ENCODE results near the gene PPDPF. TPM values are rescaled to one million over a fixed set of nuclear protein-coding genes. Genes with fewer than 3 reads are reported as not detected.

Gene PPDPF
- total and polyA plus RNA-seq, 2 of the 8 experiments (the other 6 are each of a cell fraction or from before 2014, with no cell fraction given): 30.5 to 138 TPM

GRCh38 chr20:63508072-63508768 lies 12.3 kb upstream of the PPDPF start:
- Histone ChIP-seq H3K27ac (ENCODE audit: low read depth, low read length) (no peak overlapping the region), H3K56ac (replicated peaks; ENCODE audit: insufficient read length, low read depth, low read length) (no peak overlapping the region), H2AFZ (ENCODE audit: low read length) (no peak overlapping the region), H3K79me2 (ENCODE audit: control insufficient read depth in 1 of 2, insufficient read depth in 2 of 2, low read length in 2 of 2) (no peaks in the 10 kb centered on the region), H3K4me2 (ENCODE audit: insufficient read depth in 1 of 2, low read depth in 2 of 2, low read length in 2 of 2) (no peak overlapping the region), H2BK5ac (ENCODE audit: low read depth, low read length) (no peak overlapping the region; the same call in 1 of the 2 replicates), H3K4ac (replicated peaks; ENCODE audit: insufficient read length, low read depth, low read length) (no peak overlapping the region), H4K5ac (ENCODE audit: insufficient read length, low read depth, low read length) (no peak overlapping the region), H4K8ac (ENCODE audit: extremely low read depth, insufficient read depth, low read length) (no peak overlapping the region), H3K9me3 (ENCODE audit: insufficient read depth in 2 of 2, low read depth in 1 of 2, low read length in 1 of 2) (peaks cover 0 to 6% of the 10 kb centered on the region in 2 experiments; a peak in 2 of 4 replicates), H3K18ac (ENCODE audit: extremely low read depth, low read length) (no peak overlapping the region), H3K36me3 (ENCODE audit: control insufficient read depth in 2 of 4, insufficient read depth in 4 of 4, low read length in 3 of 4) (no peaks in the 10 kb centered on the region), H2BK15ac (ENCODE audit: low read length) (no peak overlapping the region), H3K79me1 (ENCODE audit: low read depth, low read length) (no peaks in the 10 kb centered on the region), H3K14ac (ENCODE audit: insufficient read length) (no peak overlapping the region), H3K4me3 (ENCODE audit: extremely low read depth in 1 of 4, insufficient read depth in 2 of 4, low read depth in 3 of 4, low read length in 4 of 4) (no peak overlapping the region), H3K4me1 (replicated peaks in 1 of 4; ENCODE audit: control insufficient read depth in 3 of 4, insufficient read depth in 4 of 4, low read length in 3 of 4) (no peaks in the 10 kb centered on the region), H4K91ac (replicated peaks; ENCODE audit: insufficient read length, low read length) (no peak overlapping the region), H2BK20ac (ENCODE audit: low read length) (no peak overlapping the region), H4K20me1 (replicated peaks in 1 of 2; ENCODE audit: control insufficient read depth in 1 of 2, insufficient read depth in 2 of 2, low read length in 2 of 2) (no peaks in the 10 kb centered on the region), H3K23ac (ENCODE audit: insufficient read length) (no peak overlapping the region), H3K27me3 (replicated peaks in 1 of 4; ENCODE audit: control insufficient read depth in 3 of 4, extremely low read depth in 1 of 4, insufficient read depth in 3 of 4, low read length in 3 of 4) (no peaks in the 10 kb centered on the region; a peak in 1 of 7 replicates), H2AK5ac (ENCODE audit: low read depth, low read length) (no peak overlapping the region), H2BK120ac (replicated peaks; ENCODE audit: low read depth, low read length) (no peak overlapping the region), H3K9ac (replicated peaks in 1 of 4; ENCODE audit: extremely low read depth in 1 of 4, low read depth in 3 of 4, low read length in 3 of 4) (no peak overlapping the region), H2BK12ac (ENCODE audit: low read depth, low read length) (no peak overlapping the region), H3K23me2 (ENCODE audit: low read depth, low read length) (no peaks in the 10 kb centered on the region)
- TF ChIP-seq TBP (IDR thresholded peaks at IDR 0.05; ENCODE audit: low read depth, low read length) (no peak), HDAC6 (IDR thresholded peaks at IDR 0.05; ENCODE audit: low read depth, low read length) (no peak)
- 88% methylated on average over 33 of the region's 33 CpGs; no CpG with 5 or more reads in 1 of the 2 experiments for WGBS, 2 experiments (ENCODE audit: extremely low coverage in 1 of 2, insufficient coverage in 1 of 2, insufficient read length in 1 of 2, insufficient replicate concordance in 2 of 2, low coverage in 1 of 2, low lambda C conversion rate in 2 of 2, missing lambda C conversion rate in 1 of 2)
- ChIA-PET POLR2A (ENCODE audit: partially characterized antibody) (interaction anchor here (0.7 to 1.4 kb wide), 3 partner anchors 13 to 92 kb away, joined by 4 to 7 read pairs (median 5); partner anchors contain the start of gene PPDPF), CTCF (ENCODE audit: partially characterized antibody) (interaction anchor here (0.9 to 1.2 kb wide), 2 partner anchors 9 to 11 kb away, joined by 3 to 10 read pairs; no protein-coding TSS in a partner anchor)
- FAIRE-seq: no peak
- DNase-seq (ENCODE audit: low read depth in 1 of 2, low spot score in 2 of 2): no peak

All from H1 (cell line).